NT2/D1 (cell line): ENCODE results near the gene AKR1C4.

Experiments used
- SUZ12 ChIP-seq: IDR thresholded peaks from 2 replicates; pipeline ENCODE4 v1.6.1; 2011; ENCODE audit not compliant: insufficient read length, insufficient read depth; ENCODE audit errors: extremely low read depth
- YY1 ChIP-seq: IDR thresholded peaks from 2 replicates; pipeline ENCODE4 v1.6.1; 2011; ENCODE audit not compliant: insufficient read length, insufficient read depth
- ZNF274 ChIP-seq: IDR thresholded peaks from 2 replicates; pipeline ENCODE4 v1.6.1; 2011; ENCODE audit warnings: mild to moderate bottlenecking, low read depth, low read length

- TF ChIP-seq SUZ12 (no peak), ZNF274 (no peak), YY1 (no peak)
These were observed at the start of gene AKR1C4 for GRCh38 chr10:5196702-5197113.
